AG09309 (cell line): Measurements from ENCODE around the gene GRM2.

ENCODE experiments used
- DNase-seq: peaks from one replicate; pipeline ENCODE4 v3.0.0-alpha.2; 2010; ENCODE audit warnings: low read depth
- H3K4me3 ChIP-seq: 2 replicates; pipeline ENCODE4 v1.5.1; 2011; ENCODE audit warnings: mild to moderate bottlenecking, low read depth, low read length, moderate library complexity; ENCODE audit not compliant: control insufficient read depth
- TF ChIP-seq, protein P1 (sequence below): IDR thresholded peaks from 2 replicates; pipeline ENCODE4 v1.5.1; 2011; ENCODE audit warnings: mild to moderate bottlenecking, low read depth, low read length, inconsistent platforms; ENCODE audit not compliant: insufficient read depth, control insufficient read depth; ENCODE audit errors: missing control alignments

The GRM2 gene

GRCh38 chr3:51686056-51686455 is 20.8 kb upstream of the GRM2 start:
- TF ChIP-seq, protein P1, sequence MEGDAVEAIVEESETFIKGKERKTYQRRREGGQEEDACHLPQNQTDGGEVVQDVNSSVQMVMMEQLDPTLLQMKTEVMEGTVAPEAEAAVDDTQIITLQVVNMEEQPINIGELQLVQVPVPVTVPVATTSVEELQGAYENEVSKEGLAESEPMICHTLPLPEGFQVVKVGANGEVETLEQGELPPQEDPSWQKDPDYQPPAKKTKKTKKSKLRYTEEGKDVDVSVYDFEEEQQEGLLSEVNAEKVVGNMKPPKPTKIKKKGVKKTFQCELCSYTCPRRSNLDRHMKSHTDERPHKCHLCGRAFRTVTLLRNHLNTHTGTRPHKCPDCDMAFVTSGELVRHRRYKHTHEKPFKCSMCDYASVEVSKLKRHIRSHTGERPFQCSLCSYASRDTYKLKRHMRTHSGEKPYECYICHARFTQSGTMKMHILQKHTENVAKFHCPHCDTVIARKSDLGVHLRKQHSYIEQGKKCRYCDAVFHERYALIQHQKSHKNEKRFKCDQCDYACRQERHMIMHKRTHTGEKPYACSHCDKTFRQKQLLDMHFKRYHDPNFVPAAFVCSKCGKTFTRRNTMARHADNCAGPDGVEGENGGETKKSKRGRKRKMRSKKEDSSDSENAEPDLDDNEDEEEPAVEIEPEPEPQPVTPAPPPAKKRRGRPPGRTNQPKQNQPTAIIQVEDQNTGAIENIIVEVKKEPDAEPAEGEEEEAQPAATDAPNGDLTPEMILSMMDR: no peak
- no peak for DNase-seq
- no peak overlapping the region for H3K4me3 ChIP-seq

- no peak for DNase-seq
- TF ChIP-seq, protein P1: no peak
- no peak overlapping the region for H3K4me3 ChIP-seq
Measured at GRCh38 chr3:51686512-51687215, 20.2 kb upstream of the GRM2 start.

- TF ChIP-seq, protein P1: no peak
- no peak overlapping the region for H3K4me3 ChIP-seq
- DNase-seq: no peak
Measured at GRCh38 chr3:51687431-51688205, 19.2 kb upstream of the GRM2 start.

DNA sequence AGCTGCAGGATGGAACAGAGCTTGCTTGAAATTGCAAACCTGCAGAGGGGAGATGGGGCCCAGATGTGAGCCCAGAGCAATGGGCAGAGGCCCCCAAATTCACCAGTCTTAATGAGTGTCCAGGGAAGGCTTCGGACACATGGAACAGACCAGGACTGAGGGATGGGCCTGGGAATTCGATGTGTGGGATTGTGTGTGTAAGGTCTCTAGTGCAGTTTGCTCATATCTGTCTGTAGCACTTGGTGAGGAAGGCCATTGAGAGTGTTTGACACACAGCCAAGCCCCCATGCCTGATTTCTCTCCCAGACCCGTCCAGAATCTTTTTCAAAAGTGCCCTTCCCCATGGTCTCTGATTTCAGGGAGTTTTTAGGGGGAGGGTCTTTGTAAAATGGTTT is 18.7 kb upstream of the GRM2 start:
- no peak overlapping the region for H3K4me3 ChIP-seq
- DNase-seq: no peak
- TF ChIP-seq, protein P1: no peak

DNA sequence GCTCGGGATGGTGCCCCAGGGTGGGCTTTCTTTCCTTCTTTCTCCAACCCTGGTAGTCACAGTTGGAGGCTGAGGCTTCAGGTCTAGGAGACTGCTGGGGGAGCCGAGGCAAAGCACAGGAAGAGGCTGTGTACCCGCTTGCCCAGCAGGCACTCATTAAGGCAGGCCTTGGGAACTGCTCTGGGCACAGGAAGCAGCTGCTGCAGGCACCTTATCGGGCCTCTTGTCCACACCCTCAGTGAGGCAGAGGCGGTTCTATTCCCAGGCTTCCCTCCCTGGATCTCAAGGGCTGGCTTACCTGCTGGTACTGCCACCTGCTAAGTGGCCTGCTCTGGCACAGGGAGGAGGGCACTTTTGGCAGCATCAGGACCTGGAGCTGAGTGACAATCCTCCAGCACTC is 15.8 kb upstream of the GRM2 start:
- TF ChIP-seq, protein P1: no peak
- no peak for DNase-seq
- no peak overlapping the region for H3K4me3 ChIP-seq

GRCh38 chr3:51691949-51692348 is 14.9 kb upstream of the GRM2 start:
- DNase-seq: no peak
- H3K4me3 ChIP-seq: no peak overlapping the region
- TF ChIP-seq, protein P1: no peak

GRCh38 chr3:51692980-51693395 is 13.9 kb upstream of the GRM2 start:
- no peak overlapping the region for H3K4me3 ChIP-seq
- TF ChIP-seq, protein P1: no peak
- DNase-seq: no peak
